B cell (primary cell): ENCODE data around the gene MUS81.

Experiments
- CTCF ChIP-seq: fragments of 200-600 bp; IDR thresholded peaks from one replicate; pipeline ENCODE4 v1.8.0; 2022; ENCODE audit warnings: antibody characterized with exemption, mild to moderate bottlenecking
- EZH2 ChIP-seq: IDR thresholded peaks from 2 replicates; pipeline ENCODE4 v1.6.1; 2012; ENCODE audit warnings: borderline replicate concordance, low read depth, mild to moderate bottlenecking, moderate library complexity, low read length; ENCODE audit not compliant: insufficient read depth, poor library complexity, severe bottlenecking

DNA sequence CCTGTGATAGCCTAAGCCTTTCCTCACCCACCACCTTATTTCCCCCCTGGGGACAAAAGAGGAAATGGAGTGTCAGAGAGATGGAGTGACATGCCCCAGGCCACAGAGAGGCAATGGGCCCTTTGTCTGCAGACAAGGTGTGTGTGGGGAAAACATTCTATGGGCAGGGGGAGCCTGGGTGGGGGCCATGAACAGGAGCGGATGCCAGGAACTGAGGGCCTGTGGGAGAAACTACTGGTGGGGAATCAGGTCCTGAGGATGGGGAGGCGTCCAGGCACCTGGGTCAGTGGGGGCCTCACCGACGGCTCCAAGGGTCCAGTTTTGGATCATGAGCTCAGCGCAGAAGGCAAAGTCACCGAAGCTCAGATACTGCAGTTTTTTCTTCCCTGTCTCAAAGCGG lies 25.0 kb downstream of the MUS81 start:
- no peak for TF ChIP-seq CTCF
- TF ChIP-seq EZH2: no peak
